Measurements from ENCODE around the gene NUP85.
A peak's percentile ranks its signal among the peaks of the same experiment; 100 is the strongest.

GRCh38 chr17:75271233-75271954, 65.9 kb downstream of the NUP85 start:
- TF ChIP-seq, protein P1, sequence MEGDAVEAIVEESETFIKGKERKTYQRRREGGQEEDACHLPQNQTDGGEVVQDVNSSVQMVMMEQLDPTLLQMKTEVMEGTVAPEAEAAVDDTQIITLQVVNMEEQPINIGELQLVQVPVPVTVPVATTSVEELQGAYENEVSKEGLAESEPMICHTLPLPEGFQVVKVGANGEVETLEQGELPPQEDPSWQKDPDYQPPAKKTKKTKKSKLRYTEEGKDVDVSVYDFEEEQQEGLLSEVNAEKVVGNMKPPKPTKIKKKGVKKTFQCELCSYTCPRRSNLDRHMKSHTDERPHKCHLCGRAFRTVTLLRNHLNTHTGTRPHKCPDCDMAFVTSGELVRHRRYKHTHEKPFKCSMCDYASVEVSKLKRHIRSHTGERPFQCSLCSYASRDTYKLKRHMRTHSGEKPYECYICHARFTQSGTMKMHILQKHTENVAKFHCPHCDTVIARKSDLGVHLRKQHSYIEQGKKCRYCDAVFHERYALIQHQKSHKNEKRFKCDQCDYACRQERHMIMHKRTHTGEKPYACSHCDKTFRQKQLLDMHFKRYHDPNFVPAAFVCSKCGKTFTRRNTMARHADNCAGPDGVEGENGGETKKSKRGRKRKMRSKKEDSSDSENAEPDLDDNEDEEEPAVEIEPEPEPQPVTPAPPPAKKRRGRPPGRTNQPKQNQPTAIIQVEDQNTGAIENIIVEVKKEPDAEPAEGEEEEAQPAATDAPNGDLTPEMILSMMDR (IDR thresholded peaks at IDR 0.05; ENCODE audit: insufficient read depth, low read length) = peak; percentile 39
- TF ChIP-seq POLR2AphosphoS5 (IDR thresholded peaks at IDR 0.05; ENCODE audit: low read depth) (no peak; the same call in 1 of the 2 replicates), SPI1 (IDR thresholded peaks at IDR 0.05; ENCODE audit: borderline replicate concordance, low read depth) (peak; percentile 48; the same call in 1 of the 2 replicates), GABPA (IDR thresholded peaks at IDR 0.05; ENCODE audit: low read depth) (peak; percentile 61)
- TF ChIP-seq, protein P2, sequence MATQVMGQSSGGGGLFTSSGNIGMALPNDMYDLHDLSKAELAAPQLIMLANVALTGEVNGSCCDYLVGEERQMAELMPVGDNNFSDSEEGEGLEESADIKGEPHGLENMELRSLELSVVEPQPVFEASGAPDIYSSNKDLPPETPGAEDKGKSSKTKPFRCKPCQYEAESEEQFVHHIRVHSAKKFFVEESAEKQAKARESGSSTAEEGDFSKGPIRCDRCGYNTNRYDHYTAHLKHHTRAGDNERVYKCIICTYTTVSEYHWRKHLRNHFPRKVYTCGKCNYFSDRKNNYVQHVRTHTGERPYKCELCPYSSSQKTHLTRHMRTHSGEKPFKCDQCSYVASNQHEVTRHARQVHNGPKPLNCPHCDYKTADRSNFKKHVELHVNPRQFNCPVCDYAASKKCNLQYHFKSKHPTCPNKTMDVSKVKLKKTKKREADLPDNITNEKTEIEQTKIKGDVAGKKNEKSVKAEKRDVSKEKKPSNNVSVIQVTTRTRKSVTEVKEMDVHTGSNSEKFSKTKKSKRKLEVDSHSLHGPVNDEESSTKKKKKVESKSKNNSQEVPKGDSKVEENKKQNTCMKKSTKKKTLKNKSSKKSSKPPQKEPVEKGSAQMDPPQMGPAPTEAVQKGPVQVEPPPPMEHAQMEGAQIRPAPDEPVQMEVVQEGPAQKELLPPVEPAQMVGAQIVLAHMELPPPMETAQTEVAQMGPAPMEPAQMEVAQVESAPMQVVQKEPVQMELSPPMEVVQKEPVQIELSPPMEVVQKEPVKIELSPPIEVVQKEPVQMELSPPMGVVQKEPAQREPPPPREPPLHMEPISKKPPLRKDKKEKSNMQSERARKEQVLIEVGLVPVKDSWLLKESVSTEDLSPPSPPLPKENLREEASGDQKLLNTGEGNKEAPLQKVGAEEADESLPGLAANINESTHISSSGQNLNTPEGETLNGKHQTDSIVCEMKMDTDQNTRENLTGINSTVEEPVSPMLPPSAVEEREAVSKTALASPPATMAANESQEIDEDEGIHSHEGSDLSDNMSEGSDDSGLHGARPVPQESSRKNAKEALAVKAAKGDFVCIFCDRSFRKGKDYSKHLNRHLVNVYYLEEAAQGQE (IDR thresholded peaks at IDR 0.05; ENCODE audit: insufficient replicate concordance, low read depth) = peak; percentile 7
